Nephron (organoid): ENCODE data around the gene SHISAL1.

Experiments
- H3K27ac Mint-ChIP-seq, 3 experiments: 2 replicates each; pipeline ENCODE4 v1.8.0; 2020; ENCODE audit warnings: mixed read lengths in 3 of 3, mild to moderate bottlenecking in 2 of 3, moderate library complexity in 1 of 3
- H3K27me3 Mint-ChIP-seq: 2 replicates; pipeline ENCODE4 v1.8.0; 2021; ENCODE audit warnings: low read depth, mild to moderate bottlenecking, moderate library complexity, mixed read lengths
- H3K36me3 Mint-ChIP-seq: 2 replicates; pipeline ENCODE4 v1.8.0; 2020; ENCODE audit warnings: low read depth, mixed read lengths
- H3K4me1 Mint-ChIP-seq: 2 replicates; pipeline ENCODE4 v1.8.0; 2020; ENCODE audit warnings: mixed read lengths
- H3K4me3 Mint-ChIP-seq, 3 experiments: 2 replicates each; pipeline ENCODE4 v1.8.0; 2020; ENCODE audit warnings: mild to moderate bottlenecking in 3 of 3, mixed read lengths in 3 of 3, moderate library complexity in 2 of 3
- H3K9me3 Mint-ChIP-seq: 2 replicates; pipeline ENCODE4 v1.8.0; 2020; ENCODE audit warnings: mixed read lengths
- TF ChIP-seq, protein P1 (sequence below), 3 experiments: fragments of 200-600 bp; sonication (generic); IDR thresholded peaks; one replicate each; pipeline ENCODE4 v1.5.0; 2021; ENCODE audit warnings: antibody characterized with exemption in 3 of 3; ENCODE audit not compliant: unreplicated experiment in 3 of 3

SHISAL1 gene

GRCh38 chr22:44275631-44275995 is 37.1 kb downstream of the SHISAL1 start:
- H3K36me3 Mint-ChIP-seq, result no peaks in the 10 kb centered on the region
- peaks cover 55% of the 10 kb centered on the region for H3K4me1 Mint-ChIP-seq
- no peaks in the 10 kb centered on the region for H3K9me3 Mint-ChIP-seq
- TF ChIP-seq, protein P1, sequence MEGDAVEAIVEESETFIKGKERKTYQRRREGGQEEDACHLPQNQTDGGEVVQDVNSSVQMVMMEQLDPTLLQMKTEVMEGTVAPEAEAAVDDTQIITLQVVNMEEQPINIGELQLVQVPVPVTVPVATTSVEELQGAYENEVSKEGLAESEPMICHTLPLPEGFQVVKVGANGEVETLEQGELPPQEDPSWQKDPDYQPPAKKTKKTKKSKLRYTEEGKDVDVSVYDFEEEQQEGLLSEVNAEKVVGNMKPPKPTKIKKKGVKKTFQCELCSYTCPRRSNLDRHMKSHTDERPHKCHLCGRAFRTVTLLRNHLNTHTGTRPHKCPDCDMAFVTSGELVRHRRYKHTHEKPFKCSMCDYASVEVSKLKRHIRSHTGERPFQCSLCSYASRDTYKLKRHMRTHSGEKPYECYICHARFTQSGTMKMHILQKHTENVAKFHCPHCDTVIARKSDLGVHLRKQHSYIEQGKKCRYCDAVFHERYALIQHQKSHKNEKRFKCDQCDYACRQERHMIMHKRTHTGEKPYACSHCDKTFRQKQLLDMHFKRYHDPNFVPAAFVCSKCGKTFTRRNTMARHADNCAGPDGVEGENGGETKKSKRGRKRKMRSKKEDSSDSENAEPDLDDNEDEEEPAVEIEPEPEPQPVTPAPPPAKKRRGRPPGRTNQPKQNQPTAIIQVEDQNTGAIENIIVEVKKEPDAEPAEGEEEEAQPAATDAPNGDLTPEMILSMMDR (IDR thresholded peaks at IDR 0.05; ENCODE audit: unreplicated experiment in 3 of 3), result no peak
- no peak overlapping the region for H3K4me3 Mint-ChIP-seq
- H3K27ac Mint-ChIP-seq, result no peak overlapping the region
- peaks cover 40% of the 10 kb centered on the region for H3K27me3 Mint-ChIP-seq

- peaks cover 59% of the 10 kb centered on the region for H3K4me1 Mint-ChIP-seq
- no peak overlapping the region for H3K4me3 Mint-ChIP-seq
- TF ChIP-seq, protein P1 (IDR thresholded peaks at IDR 0.05; ENCODE audit: unreplicated experiment in 3 of 3), result no peak
- H3K9me3 Mint-ChIP-seq, result no peaks in the 10 kb centered on the region
- peaks cover 38% of the 10 kb centered on the region for H3K27me3 Mint-ChIP-seq
- no peaks in the 10 kb centered on the region for H3K36me3 Mint-ChIP-seq
- H3K27ac Mint-ChIP-seq, result no peak overlapping the region
Measured at GRCh38 chr22:44274918-44275630, 37.7 kb downstream of the SHISAL1 start.

DNA sequence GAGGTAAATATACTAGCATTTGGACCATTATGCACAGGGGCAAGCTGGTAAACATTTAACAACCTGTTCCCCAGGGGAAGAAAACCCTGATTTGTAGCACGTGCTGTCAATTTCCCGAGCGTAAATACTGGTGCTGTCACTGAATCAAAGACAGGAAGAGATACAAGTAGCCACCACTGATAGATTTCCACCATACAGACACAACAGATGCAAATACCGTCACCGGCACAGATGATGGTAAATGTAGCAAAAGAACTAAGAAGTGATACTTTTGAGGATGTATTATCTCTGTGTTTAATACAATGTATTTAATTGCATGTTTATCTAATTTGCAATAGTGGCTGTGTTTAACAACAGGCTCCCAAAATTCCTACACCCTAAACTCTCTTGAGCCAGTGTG is 39.6 kb downstream of the SHISAL1 start:
- H3K4me1 Mint-ChIP-seq, result peaks cover 53% of the 10 kb centered on the region
- peak overlapping the region in 2 of 3 experiments; percentile 59 to 69 for H3K27ac Mint-ChIP-seq
- TF ChIP-seq, protein P1 (IDR thresholded peaks at IDR 0.05; ENCODE audit: unreplicated experiment in 3 of 3), result no peak

DNA sequence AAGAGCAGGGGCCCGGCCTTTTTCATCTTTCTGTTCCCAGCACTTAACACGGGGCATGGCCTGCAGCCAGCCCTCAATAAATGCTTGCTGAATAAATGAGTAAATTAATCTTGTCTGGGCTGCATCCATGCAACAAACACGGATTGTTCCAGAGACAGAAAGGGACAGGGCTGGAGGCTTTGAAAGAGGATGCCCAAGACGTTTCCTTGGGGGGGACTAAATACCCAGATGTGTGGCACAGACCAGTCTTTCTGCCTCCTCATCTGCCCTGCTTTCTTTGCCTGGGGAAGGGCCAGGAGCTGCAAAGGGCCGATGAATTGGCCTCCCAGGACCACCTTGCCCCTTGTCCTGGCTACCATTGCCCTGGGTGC is 40.4 kb downstream of the SHISAL1 start:
- TF ChIP-seq, protein P1 (IDR thresholded peaks at IDR 0.05; ENCODE audit: unreplicated experiment in 3 of 3), result no peak
- no peaks in the 10 kb centered on the region for H3K36me3 Mint-ChIP-seq
- peaks cover 48% of the 10 kb centered on the region for H3K4me1 Mint-ChIP-seq
- H3K9me3 Mint-ChIP-seq, result no peaks in the 10 kb centered on the region
- H3K27me3 Mint-ChIP-seq, result peaks cover 18% of the 10 kb centered on the region
- H3K27ac Mint-ChIP-seq, result peak overlapping the region in 2 of 3 experiments; percentile 34 to 69
- no peak overlapping the region for H3K4me3 Mint-ChIP-seq

More for the DNA sequence above, 39.6 kb downstream of the SHISAL1 start:
- Mint-ChIP-seq H3K9me3 (no peaks in the 10 kb centered on the region), H3K27me3 (peaks cover 24% of the 10 kb centered on the region), H3K4me3 (no peak overlapping the region), H3K36me3 (no peaks in the 10 kb centered on the region)

- peaks cover 13% of the 10 kb centered on the region for H3K27me3 Mint-ChIP-seq
- H3K4me1 Mint-ChIP-seq, result peaks cover 43% of the 10 kb centered on the region
- TF ChIP-seq, protein P1 (IDR thresholded peaks at IDR 0.05; ENCODE audit: unreplicated experiment in 3 of 3), result no peak
- H3K36me3 Mint-ChIP-seq, result no peaks in the 10 kb centered on the region
- no peak overlapping the region for H3K4me3 Mint-ChIP-seq
- H3K27ac Mint-ChIP-seq, result peak overlapping the region in 2 of 3 experiments; percentile 34 to 69
- H3K9me3 Mint-ChIP-seq, result no peaks in the 10 kb centered on the region
Measured at GRCh38 chr22:44271732-44272400, 40.9 kb downstream of the SHISAL1 start.
